GM12878 (cell line): Measurements from ENCODE around the gene NRAS. TPM values are rescaled to one million over a fixed set of nuclear protein-coding genes. Genes with fewer than 3 reads are reported as not detected.

ENCODE experiments used
- ATAC-seq: fragments of 200-7000 bp; cut with Tn5 transposase; 3 replicates; pipeline ENCODE4 v1.9.1; 2020; ENCODE audit warnings: mild to moderate bottlenecking, moderate library complexity
- BruUV-seq: library from RNA; stranded (reverse); fragments of 400-500 nt; replicated peaks from 2 replicates; lab custom pipeline; 2021; lab: Mats Ljungman, UMichigan
- CTCF ChIA-PET: fragments of 300-600 bp; sonication (Branson Sonifier 250); formaldehyde crosslinking; extraction: SDS; loops from one replicate; lab custom pipeline; 2021; ENCODE audit warnings: inconsistent platforms; lab: Yijun Ruan, JAX
- POLR2A ChIA-PET: fragments of 350-600 bp; formaldehyde crosslinking; extraction: SDS; loops from one replicate; lab custom pipeline; 2021; ENCODE audit warnings: inconsistent platforms; lab: Charles Lee
- RAD21 ChIA-PET: fragments of 300-600 bp; sonication (Branson Sonifier 250); formaldehyde crosslinking; loops from one replicate; lab custom pipeline; 2023; ENCODE audit warnings: antibody characterized with exemption; ENCODE audit not compliant: unreplicated experiment; lab: Charles Lee
- SMC1A ChIA-PET: fragments of 300-600 bp; sonication (Branson Sonifier 250); formaldehyde crosslinking; loops from one replicate; lab custom pipeline; 2023; ENCODE audit not compliant: unreplicated experiment, uncharacterized antibody; lab: Charles Lee
- DNase-seq: peaks from one replicate; pipeline ENCODE4 v3.0.0-alpha.2; 2011; ENCODE audit warnings: low read depth, low spot score
- FAIRE-seq: peaks from 3 replicates; lab custom pipeline; 2011; peaks lifted over from hg19 to GRCh38; lab: Jason Lieb, UNC
- H2AFZ ChIP-seq: 2 replicates; pipeline ENCODE4 v1.6.0; 2011; ENCODE audit warnings: low read depth, low read length, control low read depth; ENCODE audit not compliant: control insufficient read depth
- H3K27ac ChIP-seq: 2 replicates; pipeline ENCODE4 v1.5.1; 2011; ENCODE audit warnings: control low read depth; ENCODE audit not compliant: control insufficient read depth, insufficient read depth
- H3K27me3 ChIP-seq, 2 experiments: replicated peaks in 1 of 2; 2 replicates each; pipeline versions ENCODE4 v1.6.0 to v1.6.1; 2011; ENCODE audit warnings: low read length in 1 of 2; ENCODE audit not compliant: control insufficient read depth in 2 of 2, insufficient read depth in 2 of 2
- H3K36me3 ChIP-seq, 2 experiments: 2 replicates each; pipeline ENCODE4 v1.5.1; 2011; ENCODE audit warnings: low read length in 1 of 2; ENCODE audit not compliant: control insufficient read depth in 2 of 2, insufficient read depth in 2 of 2
- H3K4me1 ChIP-seq: 2 replicates; pipeline ENCODE4 v1.6.1; 2011; ENCODE audit warnings: mild to moderate bottlenecking, low read length, moderate library complexity, mixed read lengths; ENCODE audit not compliant: control insufficient read depth, insufficient read depth
- H3K4me2 ChIP-seq: 2 replicates; pipeline ENCODE4 v1.6.0; 2011; ENCODE audit warnings: control low read depth; ENCODE audit not compliant: control insufficient read depth, insufficient read depth
- H3K4me3 ChIP-seq: fragments of 200-600 bp; sonication (generic); 2 replicates; pipeline ENCODE4 v1.5.1; 2016
- H3K79me2 ChIP-seq: 2 replicates; pipeline ENCODE4 v1.6.0; 2011; ENCODE audit warnings: low read length; ENCODE audit not compliant: control insufficient read depth, insufficient read depth
- H3K9ac ChIP-seq: 2 replicates; pipeline ENCODE4 v1.8.0; 2011; ENCODE audit warnings: low read length, control low read depth, mixed read lengths; ENCODE audit not compliant: control insufficient read depth, insufficient read depth
- H3K9me3 ChIP-seq: replicated peaks from 3 replicates; pipeline ENCODE4 v1.5.1; 2011; ENCODE audit warnings: mild to moderate bottlenecking, low read length; ENCODE audit not compliant: control insufficient read depth, insufficient read depth
- H4K20me1 ChIP-seq: 2 replicates; pipeline ENCODE4 v1.6.0; 2011; ENCODE audit not compliant: control insufficient read depth, insufficient read depth
- CBX3 ChIP-seq: fragments of 200-600 bp; sonication (generic); IDR thresholded peaks from 2 replicates; pipeline ENCODE4 v1.6.1; 2016; ENCODE audit warnings: low read depth, borderline replicate concordance
- CREM ChIP-seq: IDR thresholded peaks from 2 replicates; pipeline ENCODE4 v1.6.1; 2014; ENCODE audit warnings: antibody characterized with exemption, low read depth
- ETV6 ChIP-seq, 2 experiments: fragments of 450-650 bp in 1 of 2; IDR thresholded peaks in 1 of 2; conservative IDR thresholded peaks in 1 of 2; 2 replicates each; pipeline ENCODE4 v1.6.1; 2014; ENCODE audit warnings: antibody characterized with exemption in 1 of 2, borderline replicate concordance in 1 of 2, low read depth in 1 of 2, mild to moderate bottlenecking in 1 of 2, moderate library complexity in 1 of 2
- EZH2 ChIP-seq: IDR thresholded peaks from 2 replicates; pipeline ENCODE4 v1.6.1; 2012; ENCODE audit warnings: low read depth, mild to moderate bottlenecking, control low read depth, inconsistent platforms, low read length, borderline replicate concordance; ENCODE audit not compliant: control insufficient read depth
- HDGF ChIP-seq: fragments of 450-650 bp; IDR thresholded peaks from 2 replicates; pipeline ENCODE4 v1.6.1; 2016; ENCODE audit warnings: antibody characterized with exemption
- IKZF2 ChIP-seq, 2 experiments: fragments of 450-650 bp; IDR thresholded peaks; 2 replicates each; pipeline ENCODE4 v1.6.1; 2017; ENCODE audit warnings: mild to moderate bottlenecking in 2 of 2, moderate library complexity in 2 of 2
- MLLT1 ChIP-seq: fragments of 450-650 bp; IDR thresholded peaks from 2 replicates; pipeline ENCODE4 v1.6.1; 2016; ENCODE audit warnings: mild to moderate bottlenecking
- REST ChIP-seq: IDR thresholded peaks from 2 replicates; pipeline ENCODE4 v1.6.1; 2012; ENCODE audit warnings: mild to moderate bottlenecking, low read depth, low read length
- SIX5 ChIP-seq: IDR thresholded peaks from 2 replicates; pipeline ENCODE4 v1.6.1; 2011; ENCODE audit warnings: mild to moderate bottlenecking, low read depth, low read length, moderate library complexity; ENCODE audit not compliant: severe bottlenecking
- TCF12 ChIP-seq: IDR thresholded peaks from 2 replicates; pipeline ENCODE4 v1.6.1; 2011; ENCODE audit warnings: low read depth, mild to moderate bottlenecking, low read length
- YBX1 ChIP-seq: fragments of 450-650 bp; IDR thresholded peaks from 2 replicates; pipeline ENCODE4 v1.6.1; 2016; ENCODE audit warnings: antibody characterized with exemption
- ZBED1 ChIP-seq: IDR thresholded peaks from 2 replicates; pipeline ENCODE4 v1.6.1; 2016; ENCODE audit warnings: borderline replicate concordance
- ZBTB33 ChIP-seq: fragments of 450-650 bp; IDR thresholded peaks from 2 replicates; pipeline ENCODE4 v1.6.1; 2017; ENCODE audit warnings: mild to moderate bottlenecking
- WGBS: methylation state at CpG from one replicate; pipeline ENCODE4 v1.1.6; 2016; ENCODE audit warnings: low lambda C conversion rate; ENCODE audit not compliant: insufficient replicate concordance, insufficient coverage; ENCODE audit errors: missing lambda C conversion rate; 5-methylcytosine and 5-hydroxymethylcytosine counted together
- in situ Hi-C: fragments of 300-500 bp; cut with MboI; formaldehyde crosslinking; loops from 9 replicates; pipeline ENCODE4 v1.14.3; 2018; ENCODE audit warnings: mixed read lengths
- intact Hi-C: fragments of 100-400 bp; cut with micrococcal nuclease; formaldehyde crosslinking; loops from one replicate; pipeline ENCODE4 v1.14.2; 2022; ENCODE audit not compliant: unreplicated experiment
- polyA plus RNA-seq, 11 experiments: library from polyadenylated mRNA; depleted of rRNA in 4 of 11; unstranded in 6 of 11; stranded (reverse) in 5 of 11; fragments of >200 nt; fragmentation: Nextera tagmentation in 4 of 11; fragmentation: Illumina TruSeq in 1 of 11; extraction: Ambion mirVana in 4 of 11; extraction: Trizol in 1 of 11; gene quantifications; 1 replicate in 1 of 11; 2 replicates in 10 of 11; pipeline versions ENCODE4 v1.2.1 to v1.2.3, GENCODE V29; 2011 to 2016; ENCODE audit warnings: inconsistent platforms in 2 of 11, missing spikeins in 2 of 11, low read depth in 1 of 11
- total RNA-seq, 4 experiments: library from RNA; depleted of rRNA in 3 of 4; stranded (reverse); fragments of >200 nt in 3 of 4; fragmentation: Illumina TruSeq in 1 of 4; extraction: Trizol in 1 of 4; gene quantifications; 2 replicates each; pipeline versions ENCODE4 v1.2.1 to v1.2.3, GENCODE V29; 2013 to 2021

The NRAS gene
- total and polyA plus RNA-seq, 10 of the 15 experiments (the other 5 are each of a cell fraction or from before 2014, with no cell fraction given): 31.7 to 73.2 (median 66.2) TPM

GRCh38 chr1:114758256-114758832 is 41.8 kb upstream of the NRAS start (continued):
- no peak for TF ChIP-seq CBX3
- 0 out of 4 replicates have a peak, but pooled peaks of 1 of the 2 experiments have one; percentile 19 for TF ChIP-seq ETV6 (conservative IDR thresholded peaks at IDR 0.05 in 1 of 2, IDR thresholded peaks at IDR 0.05 in 1 of 2; ENCODE audit: borderline replicate concordance in 1 of 2, low read depth in 1 of 2)
- TF ChIP-seq HDGF: no peak
- no peak for TF ChIP-seq MLLT1

- CTCF ChIA-PET: interaction anchor here (1.0 kb wide), 1 partner anchor 38 kb away, joined by 3 read pairs; no protein-coding TSS in a partner anchor
- no peak for TF ChIP-seq EZH2
- TF ChIP-seq TCF12: peak; percentile 76
- no peak for TF ChIP-seq IKZF2 (IDR thresholded peaks at IDR 0.05)
- TF ChIP-seq ZBED1: peak; percentile 31; the same call in 1 of the 2 replicates
- TF ChIP-seq SIX5: peak; percentile 90
- TF ChIP-seq REST: no peak
- peak; percentile 75 for TF ChIP-seq CREM
- no peak for TF ChIP-seq YBX1
- TF ChIP-seq ZBTB33: 0 out of 2 replicates have a peak, but pooled peaks have one; percentile 14
Observed at GRCh38 chr1:114757455-114758255, 41.1 kb upstream of the NRAS start, which contains the start of gene CSDE1. Gene CSDE1 (minus strand): TSS chr1:114757984. CDS start chr1:114739890, 18,094 bp downstream.

More at GRCh38 chr1:114757455-114758255, 41.1 kb upstream of the NRAS start, which contains the start of gene CSDE1:
- peak within 1 kb of the TSS; percentile 96 for H3K4me3 ChIP-seq
- H3K9me3 ChIP-seq: no peaks in the 10 kb centered on the region
- peak; percentile 93 for DNase-seq
- H3K36me3 ChIP-seq: no peaks in the 10 kb centered on the region
- SMC1A ChIA-PET: interaction anchor here (3.3 kb wide), 1 partner anchor 40 kb away, joined by 24 read pairs; the partner anchor contains the start of gene NRAS
- peak within 1 kb of the TSS; percentile 100 for H3K9ac ChIP-seq
- RAD21 ChIA-PET: interaction anchor here (0.9 to 1.4 kb wide), 2 partner anchors 22 to 42 kb away, joined by 3 to 4 read pairs; partner anchors contain the start of gene SIKE1
- in situ Hi-C loops: no loop called here
- H3K4me1 ChIP-seq: peaks cover 15% of the 10 kb centered on the region; the same call in 1 of the 2 replicates
- H3K27me3 ChIP-seq: no peaks in the 10 kb centered on the region
- peaks cover 3% of the 10 kb centered on the region for H4K20me1 ChIP-seq
- intact Hi-C loops: loop anchor here (1.0 to 5.0 kb wide), 3 partner anchors 23 to 245 kb away; partner anchors contain the start of genes NRAS, SIKE1 and TRIM33
- peak; percentile 98 for FAIRE-seq
- peak within 1 kb of the TSS; percentile 89 for H3K4me2 ChIP-seq
- H3K27ac ChIP-seq: peak within 1 kb of the TSS; percentile 99
- peak within 1 kb of the TSS; percentile 91 for H2AFZ ChIP-seq
- BruUV-seq: TSS peak; percentile 60
- 1% methylated on average over 49 of the region's 50 CpGs for WGBS
- POLR2A ChIA-PET: interaction anchor here (1.1 to 6.8 kb wide), 3 partner anchors 20 to 40 kb away, joined by 3 to 36 read pairs (median 3); partner anchors contain the start of gene NRAS
- ATAC-seq: peak; percentile 91
- peaks cover 51% of the 10 kb centered on the region for H3K79me2 ChIP-seq
